AG09319 (cell line): Measurements from ENCODE around the gene TJP2.

ENCODE experiments used
- DNase-seq: peaks from one replicate; pipeline ENCODE4 v3.0.0-alpha.2; 2010; ENCODE audit warnings: low read depth; ENCODE audit errors: extremely low read depth
- CTCF ChIP-seq: IDR thresholded peaks from 2 replicates; pipeline ENCODE4 v1.5.1; 2011; ENCODE audit warnings: low read depth, mild to moderate bottlenecking, inconsistent platforms, low read length, moderate library complexity

The TJP2 gene

GRCh38 chr9:69181908-69182353 lies 7.9 kb downstream of the TJP2 start:
- no peak for TF ChIP-seq CTCF
- DNase-seq, result no peak

- TF ChIP-seq CTCF, result no peak
These were observed 10.2 kb downstream of the TJP2 start for GRCh38 chr9:69184266-69184665.

GRCh38 chr9:69186841-69187611 lies 12.9 kb downstream of the TJP2 start:
- no peak for TF ChIP-seq CTCF
- DNase-seq, result no peak

More at GRCh38 chr9:69184266-69184665, 10.2 kb downstream of the TJP2 start:
- no peak for DNase-seq

GRCh38 chr9:69188975-69189374 lies 14.9 kb downstream of the TJP2 start:
- no peak for DNase-seq
- TF ChIP-seq CTCF, result no peak

GRCh38 chr9:69190086-69190862 lies 16.2 kb downstream of the TJP2 start:
- no peak for TF ChIP-seq CTCF
- DNase-seq, result no peak

GRCh38 chr9:69190863-69191181 lies 16.7 kb downstream of the TJP2 start:
- DNase-seq, result no peak
- TF ChIP-seq CTCF, result no peak

GRCh38 chr9:69191231-69191630 lies 17.2 kb downstream of the TJP2 start:
- no peak for TF ChIP-seq CTCF
- no peak for DNase-seq
